ENCODE measurements around the gene STS.

GRCh38 chrX:7169627-7170026 is 22.1 kb downstream of the STS start:
- TF ChIP-seq CTCF (IDR thresholded peaks at IDR 0.05 in 2 of 3, conservative IDR thresholded peaks at IDR 0.05 in 1 of 3; ENCODE audit: control insufficient read depth in 2 of 3, extremely low read depth in 1 of 3, insufficient read depth in 1 of 3, low read depth in 3 of 3, low read length in 3 of 3) (no peak), MAX (IDR thresholded peaks at IDR 0.05; ENCODE audit: low read depth, low read length) (no peak), TAF1 (IDR thresholded peaks at IDR 0.05; ENCODE audit: borderline replicate concordance, low read depth, low read length) (no peak), TCF7 (IDR thresholded peaks at IDR 0.05; ENCODE audit: borderline replicate concordance) (no peak), POLR2AphosphoS5 (IDR thresholded peaks at IDR 0.05; ENCODE audit: low read length) (no peak), POLR2A (IDR thresholded peaks at IDR 0.05; ENCODE audit: low read depth, low read length) (no peak), ZBTB40 (IDR thresholded peaks at IDR 0.05; ENCODE audit: borderline replicate concordance) (no peak), SRF (IDR thresholded peaks at IDR 0.05; ENCODE audit: low read depth in 2 of 2, low read length in 2 of 2) (no peak), EGR1 (IDR thresholded peaks at IDR 0.05; ENCODE audit: borderline replicate concordance in 1 of 2, low read depth in 2 of 2, low read length in 2 of 2) (no peak), BMI1 (IDR thresholded peaks at IDR 0.05; ENCODE audit: borderline replicate concordance) (no peak), ZNF24 (IDR thresholded peaks at IDR 0.05) (no peak)

Data from GM12878 (cell line).